GM18508 (cell line): ENCODE results near the gene FAM227B.
"Not testable (repeated sequence)": the region's sequence is repeated elsewhere in the genome, so short reads cannot be mapped to it uniquely, and the experiment has no call there.

Source experiments
- ATAC-seq: cut with Tn5 transposase; IDR thresholded peaks from one replicate; pipeline ENCODE4 v1.9.1; 2021; ENCODE audit warnings: moderate number of reproducible peaks; ENCODE audit not compliant: insufficient read depth, unreplicated experiment

The FAM227B gene

GRCh38 chr15:49501586-49501985, 119.0 kb downstream of the FAM227B start:
- no peak for ATAC-seq

DNA sequence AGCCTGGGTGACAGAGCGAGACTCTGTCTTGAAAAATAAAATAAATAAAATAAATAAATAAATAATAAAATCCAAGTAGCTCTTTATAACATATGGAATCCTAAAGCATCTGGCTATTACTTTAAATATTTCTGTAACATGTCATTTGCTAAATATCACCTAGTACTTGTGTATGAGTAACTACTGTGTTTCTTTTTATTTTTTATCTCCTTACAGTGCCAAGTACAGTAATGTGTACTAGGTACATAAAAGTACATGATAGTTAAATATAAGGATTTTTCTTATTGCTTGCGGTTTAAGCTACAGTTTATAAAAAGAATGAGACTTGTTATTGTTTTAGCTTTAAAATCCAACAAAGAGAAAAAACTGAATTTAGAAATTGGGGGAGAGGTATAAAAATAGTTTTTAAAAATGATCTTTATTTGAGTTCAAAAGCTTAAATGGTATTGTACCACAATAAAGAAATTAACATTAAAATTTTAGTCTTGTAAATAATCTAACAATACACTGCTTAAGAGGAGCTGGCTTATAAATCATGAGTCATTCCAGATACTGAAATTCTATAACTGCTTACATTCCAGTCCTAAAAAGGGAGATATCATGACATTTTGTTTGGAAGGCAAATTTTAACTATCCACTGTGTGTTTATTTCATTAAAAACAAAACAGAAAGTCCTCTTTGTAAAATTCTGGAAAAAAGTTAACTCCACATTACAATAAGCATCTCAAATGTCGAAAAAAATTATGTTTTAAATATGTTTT, 124.4 kb downstream of the FAM227B start:
- no peak for ATAC-seq

DNA sequence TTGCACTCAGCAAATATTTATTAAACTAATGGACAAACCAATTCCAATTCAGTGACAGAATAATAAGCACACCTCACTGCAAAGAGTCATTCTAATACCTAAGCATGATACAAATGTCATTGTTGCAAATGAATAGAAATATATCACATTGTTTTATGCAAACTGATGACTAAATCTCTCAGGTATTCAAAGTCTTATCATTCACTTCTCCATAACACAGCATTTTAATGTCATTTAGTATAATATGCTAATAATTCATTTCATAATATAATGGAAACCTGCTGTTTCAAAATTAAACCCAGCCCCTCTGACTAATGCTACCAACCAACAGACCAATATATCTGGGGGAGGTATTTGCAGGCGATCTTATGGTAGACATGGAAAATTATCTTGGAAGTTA, 125.8 kb downstream of the FAM227B start:
- ATAC-seq = no peak

DNA sequence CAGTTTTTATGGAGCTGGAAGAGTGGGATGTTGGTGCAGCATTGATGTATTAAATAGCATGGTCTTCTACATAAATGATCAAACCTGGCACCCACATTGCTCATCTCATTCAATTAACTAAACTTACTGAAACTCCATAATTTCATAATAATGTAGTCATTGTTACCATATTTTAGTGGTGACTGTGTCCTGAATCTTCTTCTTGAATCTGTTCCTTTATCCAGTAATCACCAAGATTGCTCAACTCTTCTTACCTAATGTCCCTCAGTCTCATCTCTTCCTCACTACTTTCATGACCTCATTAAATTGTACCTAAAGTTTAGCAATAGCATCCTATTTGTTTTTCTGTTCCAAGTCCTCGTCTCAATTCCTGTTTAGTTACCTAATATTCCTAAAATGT, 127.8 kb downstream of the FAM227B start:
- ATAC-seq = no peak

GRCh38 chr15:49492151-49492550, 128.5 kb downstream of the FAM227B start:
- ATAC-seq = no peak

DNA sequence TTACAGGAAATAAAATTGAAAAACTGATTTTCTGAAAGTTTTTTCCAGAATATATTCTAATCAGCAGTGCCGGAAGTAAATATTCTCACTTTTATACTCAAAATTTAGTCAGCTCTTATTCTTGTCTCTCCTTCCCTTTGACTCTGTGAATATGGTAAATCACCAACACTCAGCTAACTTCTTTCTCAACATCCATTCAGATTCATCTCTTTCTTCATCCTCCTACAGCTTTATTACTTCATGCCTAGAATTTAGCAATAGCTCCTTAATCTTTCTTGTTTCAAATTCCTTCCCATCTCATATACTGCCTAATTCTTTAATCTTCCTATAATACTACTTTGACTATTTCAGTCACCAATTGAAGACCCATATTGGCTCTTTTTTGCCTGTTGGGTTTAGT, 129.7 kb downstream of the FAM227B start:
- ATAC-seq = no peak

- ATAC-seq = not testable (repeated sequence)
These were observed 135.2 kb downstream of the FAM227B start for GRCh38 chr15:49485401-49485800.

- not testable (repeated sequence) for ATAC-seq
These were observed 141.6 kb downstream of the FAM227B start for GRCh38 chr15:49478982-49479381.

DNA sequence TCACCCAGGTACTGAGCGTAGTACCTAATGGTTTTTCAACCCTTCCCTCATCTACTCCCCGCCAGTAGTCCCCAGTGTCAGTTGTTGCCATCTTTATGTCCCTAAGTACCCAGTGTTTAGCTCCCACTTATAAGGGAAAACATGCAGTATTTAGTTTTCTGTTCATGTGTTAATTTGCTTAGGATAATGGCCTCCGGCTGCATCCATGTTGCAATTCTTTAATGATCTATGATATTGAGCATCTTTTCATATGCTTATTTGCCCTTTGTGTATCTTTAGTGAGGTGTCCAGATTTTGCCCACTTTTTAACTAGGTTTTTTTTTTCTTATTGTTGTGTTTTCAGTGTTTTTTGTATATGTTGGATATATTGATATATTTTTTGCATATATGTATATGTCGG, 142.6 kb downstream of the FAM227B start:
- not testable (repeated sequence) for ATAC-seq

DNA sequence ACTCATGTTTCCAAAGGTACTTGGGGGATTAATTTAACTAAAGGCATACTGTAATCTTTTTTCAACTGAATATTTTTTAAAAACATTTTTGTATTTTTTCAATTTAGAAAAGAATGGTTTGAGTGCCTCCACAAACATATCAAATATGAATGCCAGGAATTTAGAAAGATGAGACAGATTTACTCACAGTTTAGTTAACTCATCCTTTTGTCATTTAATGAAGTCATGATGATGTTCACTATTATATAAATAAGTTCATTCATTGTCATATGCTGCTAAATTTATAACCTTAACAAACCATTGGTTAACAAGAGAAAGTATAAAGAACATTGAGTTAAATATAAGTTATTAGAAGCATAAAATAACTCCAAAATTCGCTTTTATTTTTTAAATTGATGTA, 147.6 kb downstream of the FAM227B start:
- no peak for ATAC-seq

DNA sequence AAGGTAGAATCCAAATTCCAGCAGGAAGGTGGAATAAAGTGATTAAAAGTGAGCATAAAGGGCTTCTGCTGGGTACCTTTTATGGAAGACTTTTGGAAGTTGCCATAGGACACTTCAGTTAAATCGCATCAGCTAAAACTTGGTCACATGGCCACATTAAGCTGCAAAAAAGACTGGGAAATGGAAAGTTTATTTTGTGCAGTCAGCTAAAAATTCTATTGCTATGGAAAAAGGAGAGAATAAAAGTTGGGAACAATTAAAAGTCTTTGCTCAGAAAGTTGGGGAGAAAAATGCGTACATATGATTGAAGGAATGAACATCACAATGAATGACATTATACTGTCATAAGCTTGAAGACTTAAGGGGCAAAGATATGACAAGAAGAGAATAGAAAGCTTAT, 148.3 kb downstream of the FAM227B start:
- no peak for ATAC-seq

GRCh38 chr15:49471733-49472132, 148.9 kb downstream of the FAM227B start:
- ATAC-seq = peak; percentile 66

DNA sequence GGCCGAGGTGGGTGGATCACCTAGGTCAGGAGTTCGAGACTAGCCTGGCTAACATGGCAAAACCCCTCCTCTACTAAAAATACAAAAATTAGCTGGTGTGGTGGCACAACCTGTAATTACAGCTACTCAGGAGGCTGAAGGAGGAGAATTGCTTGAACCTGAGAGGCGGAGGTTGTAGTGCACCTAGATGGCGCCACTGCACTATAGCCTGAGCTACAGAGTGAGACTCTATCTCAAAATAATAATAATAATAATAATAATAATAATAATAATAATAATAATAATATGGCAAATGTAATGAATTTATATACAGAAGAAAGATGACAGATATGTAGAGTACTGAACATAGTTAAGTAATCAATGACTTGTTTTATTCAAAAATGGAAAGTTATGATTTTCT, 149.4 kb downstream of the FAM227B start:
- not testable (repeated sequence) for ATAC-seq

DNA sequence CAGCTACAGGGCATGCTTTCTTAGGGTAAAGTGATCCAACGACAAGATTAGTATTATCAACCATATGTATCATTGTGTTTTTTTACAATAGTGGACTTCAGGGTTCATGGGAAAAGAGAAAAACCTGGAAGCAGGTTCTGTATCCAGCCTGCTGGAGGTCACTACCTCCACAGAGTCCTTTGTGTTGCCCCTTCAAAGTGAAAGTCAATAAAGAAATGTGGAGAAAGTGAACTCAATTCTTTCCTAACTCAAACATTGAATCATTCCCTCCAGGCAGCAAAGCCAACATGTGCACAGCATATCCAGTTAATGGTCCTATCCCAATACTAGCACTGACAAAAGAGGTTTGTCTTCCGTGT, 152.2 kb downstream of the FAM227B start:
- no peak for ATAC-seq

GRCh38 chr15:49467746-49468480, 152.7 kb downstream of the FAM227B start:
- ATAC-seq = no peak

GRCh38 chr15:49466119-49466518, 154.5 kb downstream of the FAM227B start:
- no peak for ATAC-seq

DNA sequence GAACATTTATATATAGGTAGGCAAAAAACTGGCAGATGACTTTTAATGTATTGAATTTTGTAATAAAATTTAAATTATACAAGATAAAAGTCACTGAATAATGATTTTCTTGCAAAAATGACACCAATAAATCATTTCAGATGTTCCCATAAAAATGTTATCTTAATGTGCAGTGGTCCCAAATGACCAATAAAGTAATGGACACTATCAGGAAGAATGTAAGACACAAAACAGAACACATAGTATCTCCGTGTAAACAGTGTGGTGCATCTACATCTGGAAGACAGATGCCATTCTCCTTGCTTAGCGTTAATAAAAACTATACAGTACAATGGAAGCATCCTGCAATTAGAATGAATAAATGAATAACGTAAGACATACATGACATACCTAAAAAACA, 156.1 kb downstream of the FAM227B start:
- ATAC-seq = no peak

DNA sequence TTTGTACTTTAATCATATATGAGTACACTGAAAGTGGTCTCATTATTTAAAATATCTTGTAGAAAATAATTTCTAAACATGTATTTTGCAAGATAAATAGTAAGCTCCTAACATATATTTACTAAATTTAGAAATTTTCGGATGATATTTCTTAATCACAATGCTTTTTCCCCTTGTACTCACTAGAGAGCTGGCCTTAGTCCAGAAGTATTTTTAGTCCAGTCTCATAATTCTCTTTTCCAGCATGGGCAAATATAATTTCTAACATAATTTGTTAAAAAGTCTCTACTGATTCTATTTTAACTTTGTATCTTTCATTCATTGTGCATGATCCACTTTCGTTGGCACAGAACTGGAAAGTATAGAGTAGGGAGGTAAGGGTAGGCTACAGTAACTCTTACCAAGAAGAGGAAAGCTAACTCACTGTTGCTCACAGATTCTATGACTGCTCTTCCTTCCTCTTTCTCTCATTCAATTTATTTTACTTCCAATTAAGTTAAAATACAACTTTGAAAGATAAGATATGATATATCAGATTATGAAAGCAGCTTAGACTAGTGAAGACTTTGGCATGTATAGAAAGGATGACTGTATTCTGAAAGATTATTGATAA, 158.3 kb downstream of the FAM227B start:
- no peak for ATAC-seq

GRCh38 chr15:49460411-49460941, 160.1 kb downstream of the FAM227B start:
- no peak for ATAC-seq

- ATAC-seq = no peak
These were observed 162.5 kb downstream of the FAM227B start for GRCh38 chr15:49458145-49458544.

GRCh38 chr15:49456166-49456565, 164.5 kb downstream of the FAM227B start:
- no peak for ATAC-seq
